Endothelial cell (in vitro differentiated cells): ENCODE measurements around the gene PAPPA. TPM values are rescaled to one million over a fixed set of nuclear protein-coding genes. Genes with fewer than 3 reads are reported as not detected.

Source experiments
- DNase-seq: peaks from one replicate; pipeline ENCODE4 v3.0.0; 2021; ENCODE audit warnings: low spot score
- H3K27ac Mint-ChIP-seq: one replicate; pipeline ENCODE4 v1.8.0; 2021; ENCODE audit warnings: mixed read lengths, inconsistent platforms; ENCODE audit not compliant: unreplicated experiment
- H3K27me3 Mint-ChIP-seq: one replicate; pipeline ENCODE4 v1.8.0; 2021; ENCODE audit warnings: mild to moderate bottlenecking, moderate library complexity, mixed read lengths, inconsistent platforms; ENCODE audit not compliant: unreplicated experiment
- H3K36me3 Mint-ChIP-seq: one replicate; pipeline ENCODE4 v1.8.0; 2021; ENCODE audit warnings: mild to moderate bottlenecking, low read depth, mixed read lengths, inconsistent platforms; ENCODE audit not compliant: unreplicated experiment
- H3K4me1 Mint-ChIP-seq: one replicate; pipeline ENCODE4 v1.8.0; 2021; ENCODE audit warnings: mild to moderate bottlenecking, mixed read lengths, inconsistent platforms; ENCODE audit not compliant: unreplicated experiment
- H3K4me3 Mint-ChIP-seq: one replicate; pipeline ENCODE4 v1.8.0; 2021; ENCODE audit warnings: mild to moderate bottlenecking, mixed read lengths, inconsistent platforms; ENCODE audit not compliant: unreplicated experiment
- H3K9me3 Mint-ChIP-seq: one replicate; pipeline ENCODE4 v1.8.0; 2021; ENCODE audit warnings: mixed read lengths, inconsistent platforms; ENCODE audit not compliant: unreplicated experiment
- total RNA-seq: library from RNA; stranded (reverse); fragmentation: NEBNext Ultra II Directional; extraction: Animal tissue kit (Norgen Biotek cat#: 25700); gene quantifications from one replicate; pipeline ENCODE4 v1.2.1, GENCODE V29; 2021; ENCODE audit not compliant: unreplicated experiment
- TF ChIP-seq, protein P1 (sequence below): fragments of 200-600 bp; sonication (generic); IDR thresholded peaks from one replicate; pipeline ENCODE4 v1.5.0; 2021; ENCODE audit warnings: antibody characterized with exemption; ENCODE audit not compliant: unreplicated experiment

Gene PAPPA
- total RNA-seq, 1 donor from 2014 or later, result 1.4 TPM

DNA sequence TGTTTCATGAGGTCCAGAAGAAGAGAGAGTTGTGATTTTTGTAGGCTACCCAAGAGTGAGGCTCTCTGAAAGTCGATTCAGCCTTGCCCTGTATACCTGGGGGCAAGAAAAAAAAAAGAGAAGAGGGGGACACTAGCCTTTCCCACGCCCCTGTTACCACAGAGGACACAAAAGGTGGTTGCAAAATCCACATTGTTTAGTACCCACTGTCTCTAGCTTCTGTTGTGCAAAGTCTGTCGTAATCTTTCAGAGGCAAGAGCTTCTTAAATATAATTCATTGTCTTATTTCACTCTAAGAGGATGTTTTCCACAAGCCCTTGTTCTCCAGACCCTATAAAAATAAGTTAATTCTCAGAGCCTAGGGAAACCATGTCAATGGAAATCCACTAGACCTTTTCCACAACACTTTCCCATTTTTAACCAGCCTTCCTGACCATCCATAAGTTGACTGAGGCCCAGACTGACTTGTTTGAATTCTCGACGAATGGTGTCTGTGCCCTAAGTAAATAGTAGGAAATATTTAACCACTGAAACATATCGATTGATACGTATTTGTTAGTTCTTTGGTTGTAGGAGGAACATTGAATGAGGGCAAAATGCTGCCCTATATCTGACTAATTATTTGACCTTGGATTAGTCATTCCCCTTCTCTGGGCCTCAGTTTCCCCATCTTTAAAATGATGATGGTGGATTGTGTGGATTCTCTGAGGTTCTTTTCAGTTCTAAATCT lies 182.7 kb downstream of the PAPPA start:
- DNase-seq, result no peak
- Mint-ChIP-seq H3K4me3 (no peak overlapping the region), H3K27me3 (no peaks in the 10 kb centered on the region), H3K4me1 (peaks cover 6% of the 10 kb centered on the region), H3K36me3 (no peaks in the 10 kb centered on the region), H3K27ac (no peak overlapping the region), H3K9me3 (no peaks in the 10 kb centered on the region)
- TF ChIP-seq, protein P1, sequence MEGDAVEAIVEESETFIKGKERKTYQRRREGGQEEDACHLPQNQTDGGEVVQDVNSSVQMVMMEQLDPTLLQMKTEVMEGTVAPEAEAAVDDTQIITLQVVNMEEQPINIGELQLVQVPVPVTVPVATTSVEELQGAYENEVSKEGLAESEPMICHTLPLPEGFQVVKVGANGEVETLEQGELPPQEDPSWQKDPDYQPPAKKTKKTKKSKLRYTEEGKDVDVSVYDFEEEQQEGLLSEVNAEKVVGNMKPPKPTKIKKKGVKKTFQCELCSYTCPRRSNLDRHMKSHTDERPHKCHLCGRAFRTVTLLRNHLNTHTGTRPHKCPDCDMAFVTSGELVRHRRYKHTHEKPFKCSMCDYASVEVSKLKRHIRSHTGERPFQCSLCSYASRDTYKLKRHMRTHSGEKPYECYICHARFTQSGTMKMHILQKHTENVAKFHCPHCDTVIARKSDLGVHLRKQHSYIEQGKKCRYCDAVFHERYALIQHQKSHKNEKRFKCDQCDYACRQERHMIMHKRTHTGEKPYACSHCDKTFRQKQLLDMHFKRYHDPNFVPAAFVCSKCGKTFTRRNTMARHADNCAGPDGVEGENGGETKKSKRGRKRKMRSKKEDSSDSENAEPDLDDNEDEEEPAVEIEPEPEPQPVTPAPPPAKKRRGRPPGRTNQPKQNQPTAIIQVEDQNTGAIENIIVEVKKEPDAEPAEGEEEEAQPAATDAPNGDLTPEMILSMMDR, result no peak

DNA sequence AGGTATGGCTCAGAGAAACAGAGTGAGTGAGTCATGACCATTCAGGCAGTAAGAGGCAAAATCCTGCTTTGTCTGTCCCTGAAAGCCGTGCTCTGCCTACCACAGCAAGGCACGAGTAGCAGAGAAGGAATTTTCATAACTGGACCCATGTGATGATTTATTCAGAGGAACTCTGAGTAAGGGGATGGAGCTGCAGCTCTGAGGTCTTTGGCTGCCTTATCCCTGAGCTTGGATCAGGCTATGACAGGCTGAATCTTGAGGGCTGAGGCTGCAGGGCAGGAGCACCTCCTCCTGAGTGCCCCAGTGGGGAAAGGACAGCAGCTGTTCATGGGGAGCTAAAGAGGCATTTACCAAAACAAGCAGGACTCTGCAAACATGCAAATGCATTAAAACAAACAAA lies 183.4 kb downstream of the PAPPA start:
- H3K27ac Mint-ChIP-seq, result no peak overlapping the region
- no peaks in the 10 kb centered on the region for H3K27me3 Mint-ChIP-seq
- H3K4me1 Mint-ChIP-seq, result peaks cover 6% of the 10 kb centered on the region
- no peaks in the 10 kb centered on the region for H3K9me3 Mint-ChIP-seq
- no peak overlapping the region for H3K4me3 Mint-ChIP-seq
- TF ChIP-seq, protein P1, result no peak
- no peak for DNase-seq
- no peaks in the 10 kb centered on the region for H3K36me3 Mint-ChIP-seq

DNA sequence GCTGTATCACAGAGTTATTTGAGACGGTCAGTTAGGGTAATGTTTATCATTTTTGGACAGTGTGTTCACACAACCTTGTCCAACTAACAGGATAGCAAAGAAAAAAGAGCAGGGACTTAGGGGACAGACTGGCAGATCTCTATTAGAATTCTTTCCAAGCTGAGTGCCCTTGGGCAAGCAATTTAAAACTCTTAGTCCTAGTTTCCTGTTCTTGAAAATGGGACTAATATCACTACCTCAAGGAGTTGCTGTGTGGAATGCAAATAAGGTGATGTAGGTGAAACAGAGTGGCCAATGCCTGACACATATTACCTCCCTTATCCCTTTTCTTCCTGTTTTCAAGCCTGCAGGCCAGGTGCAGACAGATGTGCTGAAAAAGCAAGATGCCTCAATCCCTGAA lies 186.7 kb downstream of the PAPPA start:
- H3K36me3 Mint-ChIP-seq, result no peaks in the 10 kb centered on the region
- peaks cover 3% of the 10 kb centered on the region for H3K4me1 Mint-ChIP-seq

DNA sequence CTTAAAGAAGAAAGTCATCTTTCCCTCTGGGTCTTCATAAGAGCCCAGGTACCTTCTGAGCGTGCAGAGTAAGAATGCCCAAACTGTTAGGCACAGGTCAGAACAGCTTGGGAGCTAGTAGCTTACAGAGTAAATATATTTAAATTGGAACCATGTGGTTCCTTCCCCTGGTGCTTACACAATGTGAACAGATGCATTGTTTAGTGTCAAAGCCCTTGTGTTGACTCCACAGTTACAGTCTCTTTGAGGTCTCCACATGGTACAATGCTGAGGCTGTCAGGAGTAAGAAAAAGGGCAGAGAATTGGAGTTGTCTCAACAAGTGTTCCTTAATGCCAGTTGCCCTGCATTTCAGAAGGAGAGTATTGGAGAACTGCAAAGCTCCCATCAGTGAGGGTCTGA lies 188.5 kb downstream of the PAPPA start:
- Mint-ChIP-seq H3K36me3 (no peaks in the 10 kb centered on the region), H3K9me3 (no peaks in the 10 kb centered on the region)

More for the DNA sequence above, 186.7 kb downstream of the PAPPA start:
- Mint-ChIP-seq H3K9me3 (no peaks in the 10 kb centered on the region), H3K27ac (no peak overlapping the region), H3K4me3 (no peak overlapping the region), H3K27me3 (no peaks in the 10 kb centered on the region)
- no peak for DNase-seq
- TF ChIP-seq, protein P1, result no peak

DNA sequence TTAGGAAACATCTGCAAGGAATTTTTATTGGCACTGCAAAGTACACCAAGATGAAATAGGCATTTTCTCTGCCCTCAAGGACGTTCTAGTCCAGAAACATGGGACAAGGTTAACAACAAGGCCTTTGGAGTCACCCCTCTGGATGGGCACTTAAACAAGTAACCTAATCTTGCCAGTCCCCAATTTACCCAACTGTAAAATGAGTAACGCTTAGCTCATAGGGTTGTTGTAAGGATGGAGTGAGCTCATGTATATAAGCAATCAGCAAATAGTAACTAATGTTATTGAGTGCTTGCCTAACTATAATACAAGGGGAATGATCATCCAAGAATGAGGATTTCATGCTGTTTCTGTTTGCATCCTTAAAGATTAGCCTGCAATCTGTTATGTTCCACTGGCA lies 189.3 kb downstream of the PAPPA start:
- Mint-ChIP-seq H3K36me3 (no peaks in the 10 kb centered on the region), H3K4me1 (peaks cover 5% of the 10 kb centered on the region), H3K9me3 (no peaks in the 10 kb centered on the region), H3K27ac (no peak overlapping the region), H3K4me3 (no peak overlapping the region), H3K27me3 (peaks cover 2% of the 10 kb centered on the region)
- TF ChIP-seq, protein P1, result no peak
- no peak for DNase-seq

More for the DNA sequence above, 188.5 kb downstream of the PAPPA start:
- Mint-ChIP-seq H3K4me3 (no peak overlapping the region), H3K27ac (no peak overlapping the region), H3K4me1 (peaks cover 5% of the 10 kb centered on the region), H3K27me3 (peaks cover 1% of the 10 kb centered on the region)
- TF ChIP-seq, protein P1, result no peak
- no peak for DNase-seq
